HCT116 (cell line): Measurements from ENCODE around the gene DDX10. TPM values are rescaled to one million over a fixed set of nuclear protein-coding genes. Genes with fewer than 3 reads are reported as not detected.

Experiments used
- ATAC-seq: fragments of 200-7000 bp; cut with Tn5 transposase; 2 replicates; pipeline ENCODE4 v1.9.1; 2020; ENCODE audit warnings: mild to moderate bottlenecking, moderate library complexity
- BruUV-seq: library from RNA; stranded (reverse); fragments of 400-500 nt; replicated peaks from 2 replicates; lab custom pipeline; 2021; lab: Mats Ljungman, UMichigan
- CTCF ChIA-PET: fragments of 300-600 bp; sonication (Branson Sonifier 250); formaldehyde crosslinking; loops from one replicate; lab custom pipeline; 2021; ENCODE audit warnings: antibody characterized with exemption; lab: Charles Lee
- POLR2A ChIA-PET: fragments of 300-600, 350-600 bp; sonication (Branson Sonifier 250); formaldehyde crosslinking; loops from one replicate; lab custom pipeline; 2021; ENCODE audit warnings: antibody characterized with exemption; lab: Charles Lee
- RAD21 ChIA-PET, 2 experiments: fragments of 300-600 bp; sonication (Branson Sonifier 250); formaldehyde crosslinking; loops; one replicate each; lab custom pipeline; 2023; ENCODE audit warnings: low total read pairs in 2 of 2; ENCODE audit not compliant: uncharacterized antibody in 2 of 2, unreplicated experiment in 2 of 2, low non-redundant PET in 1 of 2; lab: Charles Lee
- DNase-seq: peaks from one replicate; pipeline ENCODE4 v3.0.0-alpha.2; 2010; ENCODE audit warnings: low read depth, low spot score
- H2AFZ ChIP-seq: fragments of 200-600 bp; shearing (Covaris generic), sonication (generic); 2 replicates; pipeline ENCODE4 v1.6.1; 2017; ENCODE audit warnings: low read depth, mixed run types, mixed read lengths, antibody characterized with exemption, low read length; ENCODE audit not compliant: poor library complexity, severe bottlenecking
- H3K27ac ChIP-seq: 2 replicates; pipeline ENCODE4 v1.5.1; 2012; ENCODE audit warnings: low read depth, low read length
- H3K27me3 ChIP-seq: fragments of 200-600 bp; sonication (generic); 2 replicates; pipeline ENCODE4 v1.6.1; 2016; ENCODE audit warnings: mixed run types, low read length, mixed read lengths; ENCODE audit not compliant: insufficient read depth
- H3K36me3 ChIP-seq, 2 experiments: fragments of 200-500 bp in 1 of 2; fragments of 200-600 bp in 1 of 2; sonication (Bioruptor generic) in 1 of 2; sonication (generic) in 1 of 2; 2 replicates each; pipeline versions ENCODE4 v1.5.1 to v1.6.1; 2014 to 2016; ENCODE audit warnings: low read length in 2 of 2, inconsistent platforms in 1 of 2, mixed read lengths in 1 of 2, mixed run types in 1 of 2; ENCODE audit not compliant: insufficient read depth in 2 of 2, control insufficient read depth in 1 of 2
- H3K4me1 ChIP-seq, 2 experiments: fragments of 200-600 bp in 1 of 2; sonication (generic) in 1 of 2; 2 replicates each; pipeline versions ENCODE4 v1.5.1 to v1.6.1; 2012 to 2017; ENCODE audit warnings: low read length in 2 of 2, inconsistent platforms in 1 of 2, mild to moderate bottlenecking in 1 of 2, mixed read lengths in 1 of 2, mixed run types in 1 of 2, moderate library complexity in 1 of 2; ENCODE audit not compliant: insufficient read depth in 2 of 2, control insufficient read depth in 1 of 2
- H3K4me2 ChIP-seq: fragments of 200-600 bp; sonication (generic); 2 replicates; pipeline ENCODE4 v1.6.1; 2017; ENCODE audit warnings: mixed run types, low read length, mixed read lengths
- H3K4me3 ChIP-seq, 2 experiments: fragments of 200-600 bp in 1 of 2; sonication (generic) in 1 of 2; replicated peaks in 1 of 2; 2 replicates each; pipeline ENCODE4 v1.5.1; 2011 to 2016; ENCODE audit warnings: low read length in 2 of 2, control low read depth in 1 of 2, low read depth in 1 of 2, mild to moderate bottlenecking in 1 of 2, mixed read lengths in 1 of 2, mixed run types in 1 of 2
- H3K79me2 ChIP-seq: fragments of 200-600 bp; sonication (generic); 2 replicates; pipeline ENCODE4 v1.6.1; 2017; ENCODE audit warnings: mild to moderate bottlenecking, mixed run types, low read length, moderate library complexity, mixed read lengths; ENCODE audit not compliant: insufficient read depth
- H3K9ac ChIP-seq: fragments of 200-600 bp; sonication (generic); 2 replicates; pipeline ENCODE4 v1.6.1; 2016; ENCODE audit warnings: low read length, mixed read lengths
- H3K9me2 ChIP-seq: fragments of 200-600 bp; sonication (generic), shearing (Covaris generic); 2 replicates; pipeline ENCODE4 v1.6.1; 2017; ENCODE audit warnings: mixed run types, mild to moderate bottlenecking, moderate library complexity; ENCODE audit not compliant: insufficient read depth
- H3K9me3 ChIP-seq, 2 experiments: fragments of 200-500 bp in 1 of 2; fragments of 200-600 bp in 1 of 2; sonication (Bioruptor generic) in 1 of 2; sonication (generic) in 1 of 2; 2 replicates each; pipeline ENCODE4 v1.6.1; 2014 to 2017; ENCODE audit warnings: low read length in 2 of 2, mixed read lengths in 2 of 2, inconsistent platforms in 1 of 2, low read depth in 1 of 2, mild to moderate bottlenecking in 1 of 2, mixed run types in 1 of 2, moderate library complexity in 1 of 2; ENCODE audit not compliant: control insufficient read depth in 1 of 2, insufficient read depth in 1 of 2
- H4K20me1 ChIP-seq: fragments of 200-600 bp; sonication (generic), shearing (Covaris generic); 2 replicates; pipeline ENCODE4 v1.6.1; 2017; ENCODE audit warnings: mixed run types, mild to moderate bottlenecking, moderate library complexity; ENCODE audit not compliant: insufficient read depth
- ELF1 ChIP-seq: IDR thresholded peaks from 2 replicates; pipeline ENCODE4 v1.6.1; 2012; ENCODE audit warnings: low read depth, borderline replicate concordance
- EZH2phosphoT487 ChIP-seq: fragments of 200-600 bp; IDR thresholded peaks from 2 replicates; pipeline ENCODE4 v1.6.1; 2018; ENCODE audit warnings: antibody characterized with exemption, borderline replicate concordance
- FOSL1 ChIP-seq: IDR thresholded peaks from 2 replicates; pipeline ENCODE4 v1.6.1; 2012; ENCODE audit warnings: low read depth
- JUND ChIP-seq: IDR thresholded peaks from 2 replicates; pipeline ENCODE4 v1.6.1; 2012
- POLR2A ChIP-seq: IDR thresholded peaks from 2 replicates; pipeline ENCODE4 v1.7.0; 2011; ENCODE audit warnings: borderline replicate concordance; ENCODE audit not compliant: insufficient read depth, insufficient read length; ENCODE audit errors: extremely low read depth
- POLR2AphosphoS5 ChIP-seq: IDR thresholded peaks from 2 replicates; pipeline ENCODE4 v1.6.1; 2011; ENCODE audit warnings: mild to moderate bottlenecking, low read depth, low read length, moderate library complexity
- RAD21 ChIP-seq: IDR thresholded peaks from 2 replicates; pipeline ENCODE4 v1.6.1; 2012; ENCODE audit warnings: low read depth, mild to moderate bottlenecking
- SIN3A ChIP-seq: IDR thresholded peaks from 2 replicates; pipeline ENCODE4 v1.6.1; 2012; ENCODE audit warnings: low read depth
- SP1 ChIP-seq: IDR thresholded peaks from 2 replicates; pipeline ENCODE4 v1.6.1; 2012; ENCODE audit warnings: low read depth
- TCF7L2 ChIP-seq: IDR thresholded peaks from 2 replicates; pipeline ENCODE4 v1.7.0; 2011; ENCODE audit warnings: borderline replicate concordance, inconsistent platforms; ENCODE audit not compliant: insufficient read depth, insufficient read length; ENCODE audit errors: extremely low read depth
- YY1 ChIP-seq: IDR thresholded peaks from 2 replicates; pipeline ENCODE4 v1.6.1; 2011; ENCODE audit warnings: low read length, low read depth, moderate library complexity, mild to moderate bottlenecking; ENCODE audit not compliant: insufficient replicate concordance; ENCODE audit errors: extremely low read depth
- ZFX ChIP-seq: fragments of 450-650 bp; IDR thresholded peaks from 2 replicates; pipeline ENCODE4 v1.6.1; 2017
- ZNF274 ChIP-seq: fragments of 200-500 bp; sonication (Bioruptor generic); IDR thresholded peaks from 2 replicates; pipeline ENCODE4 v1.6.1; 2014; ENCODE audit warnings: mild to moderate bottlenecking, low read depth, low read length, inconsistent platforms
- intact Hi-C: fragments of 100-400 bp; cut with micrococcal nuclease; formaldehyde crosslinking; loops from 2 replicates; pipeline ENCODE4 v1.10.0; 2022
- total RNA-seq: library from RNA; stranded (reverse); gene quantifications from one replicate; pipeline ENCODE4 v1.2.1, GENCODE V29; 2021; ENCODE audit not compliant: unreplicated experiment
- TF ChIP-seq, protein P1 (sequence below): IDR thresholded peaks from 2 replicates; pipeline ENCODE4 v1.6.1; 2012
- TF ChIP-seq, protein P2 (sequence below): IDR thresholded peaks from 2 replicates; pipeline ENCODE4 v1.6.1; 2011; ENCODE audit warnings: mild to moderate bottlenecking, low read length, moderate library complexity; ENCODE audit not compliant: insufficient replicate concordance; ENCODE audit errors: extremely low read depth
- TF ChIP-seq, protein P3 (sequence below), 3 experiments: fragments of 200-600 bp in 1 of 3; sonication (generic) in 1 of 3; IDR thresholded peaks in 2 of 3; conservative IDR thresholded peaks in 1 of 3; 2 replicates each; pipeline ENCODE4 v1.5.1; 2012 to 2017; ENCODE audit warnings: low read depth in 2 of 3, low read length in 2 of 3, antibody characterized with exemption in 1 of 3, borderline replicate concordance in 1 of 3, control low read depth in 1 of 3, mild to moderate bottlenecking in 1 of 3, mixed read lengths in 1 of 3, mixed run types in 1 of 3, moderate library complexity in 1 of 3; ENCODE audit not compliant: insufficient read depth in 1 of 3

Gene DDX10
- total RNA-seq, 1 experiment from 2014 or later, result 66.5 TPM

DNA sequence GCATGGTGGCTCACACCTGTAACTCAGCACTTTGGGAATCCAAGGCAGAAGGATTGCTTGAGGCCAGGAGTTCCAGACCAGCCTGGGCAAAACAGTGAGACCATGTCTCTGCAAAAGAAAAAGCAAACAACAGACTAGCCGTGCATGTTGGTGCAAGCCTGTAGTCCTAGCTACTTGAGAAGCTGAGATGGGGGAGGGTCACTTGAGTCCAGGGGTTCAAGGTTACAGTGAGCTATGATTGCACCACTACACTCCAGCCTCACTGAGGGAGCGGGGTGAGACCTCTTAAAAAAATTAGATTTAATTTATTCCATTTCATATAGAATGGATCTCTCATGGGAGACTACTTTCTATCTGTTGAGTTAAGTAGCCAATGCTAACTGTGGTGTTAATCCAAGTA is 50.4 kb downstream of the DDX10 start:
- intact Hi-C loops, result no loop called here
- Histone ChIP-seq H3K4me3 (no peak overlapping the region), H3K27ac (no peak overlapping the region), H4K20me1 (no peaks in the 10 kb centered on the region), H3K36me3 (peaks cover 6 to 17% of the 10 kb centered on the region in 2 experiments; a peak in 3 of 4 replicates), H3K4me1 (no peaks in the 10 kb centered on the region), H3K27me3 (no peaks in the 10 kb centered on the region), H2AFZ (no peak overlapping the region), H3K79me2 (peaks cover 45% of the 10 kb centered on the region), H3K9me2 (no peaks in the 10 kb centered on the region), H3K9me3 (no peaks in the 10 kb centered on the region), H3K4me2 (no peak overlapping the region), H3K9ac (no peak overlapping the region)
- no TSS peak for BruUV-seq
- TF ChIP-seq, protein P1, sequence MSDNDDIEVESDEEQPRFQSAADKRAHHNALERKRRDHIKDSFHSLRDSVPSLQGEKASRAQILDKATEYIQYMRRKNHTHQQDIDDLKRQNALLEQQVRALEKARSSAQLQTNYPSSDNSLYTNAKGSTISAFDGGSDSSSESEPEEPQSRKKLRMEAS, result no peak
- TF ChIP-seq, protein P2, sequence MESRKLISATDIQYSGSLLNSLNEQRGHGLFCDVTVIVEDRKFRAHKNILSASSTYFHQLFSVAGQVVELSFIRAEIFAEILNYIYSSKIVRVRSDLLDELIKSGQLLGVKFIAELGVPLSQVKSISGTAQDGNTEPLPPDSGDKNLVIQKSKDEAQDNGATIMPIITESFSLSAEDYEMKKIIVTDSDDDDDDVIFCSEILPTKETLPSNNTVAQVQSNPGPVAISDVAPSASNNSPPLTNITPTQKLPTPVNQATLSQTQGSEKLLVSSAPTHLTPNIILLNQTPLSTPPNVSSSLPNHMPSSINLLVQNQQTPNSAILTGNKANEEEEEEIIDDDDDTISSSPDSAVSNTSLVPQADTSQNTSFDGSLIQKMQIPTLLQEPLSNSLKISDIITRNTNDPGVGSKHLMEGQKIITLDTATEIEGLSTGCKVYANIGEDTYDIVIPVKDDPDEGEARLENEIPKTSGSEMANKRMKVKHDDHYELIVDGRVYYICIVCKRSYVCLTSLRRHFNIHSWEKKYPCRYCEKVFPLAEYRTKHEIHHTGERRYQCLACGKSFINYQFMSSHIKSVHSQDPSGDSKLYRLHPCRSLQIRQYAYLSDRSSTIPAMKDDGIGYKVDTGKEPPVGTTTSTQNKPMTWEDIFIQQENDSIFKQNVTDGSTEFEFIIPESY, result no peak
- no peak for TF ChIP-seq SIN3A
- no peak for TF ChIP-seq YY1
- no peak for TF ChIP-seq RAD21
- ChIA-PET CTCF (no interaction called here), POLR2A (no interaction called here), RAD21 (no interaction called here)
- no peak for ATAC-seq
- no peak for DNase-seq

DNA sequence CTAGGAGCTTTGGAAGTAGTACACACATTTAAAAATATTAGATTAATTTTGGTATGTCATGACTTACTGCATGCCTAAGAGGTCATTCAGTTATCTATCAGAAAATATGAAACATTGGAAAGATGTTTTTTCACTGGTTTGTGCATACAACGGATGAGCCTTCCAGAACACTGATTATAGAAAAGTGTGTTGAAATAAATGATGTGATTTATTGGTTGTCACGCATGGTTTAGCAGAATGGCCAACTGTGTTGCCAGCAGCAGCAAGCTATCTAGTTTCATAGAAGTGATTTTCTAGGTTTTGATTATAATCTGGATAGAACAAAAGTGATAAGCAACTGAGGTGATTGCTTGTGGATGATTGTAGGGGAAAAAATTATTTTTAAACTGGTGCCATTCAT is 53.6 kb downstream of the DDX10 start:
- POLR2A ChIA-PET, result interaction anchor here (0.7 kb wide), 1 partner anchor 940 kb away, joined by 3 read pairs; no protein-coding TSS in a partner anchor
- intact Hi-C loops, result no loop called here
- TF ChIP-seq SP1 (no peak), TCF7L2 (no peak), POLR2AphosphoS5 (no peak), ZNF274 (no peak), JUND (no peak), ELF1 (no peak), EZH2phosphoT487 (no peak), ZFX (no peak), FOSL1 (no peak), YY1 (no peak), POLR2A (no peak)
- TF ChIP-seq, protein P3, sequence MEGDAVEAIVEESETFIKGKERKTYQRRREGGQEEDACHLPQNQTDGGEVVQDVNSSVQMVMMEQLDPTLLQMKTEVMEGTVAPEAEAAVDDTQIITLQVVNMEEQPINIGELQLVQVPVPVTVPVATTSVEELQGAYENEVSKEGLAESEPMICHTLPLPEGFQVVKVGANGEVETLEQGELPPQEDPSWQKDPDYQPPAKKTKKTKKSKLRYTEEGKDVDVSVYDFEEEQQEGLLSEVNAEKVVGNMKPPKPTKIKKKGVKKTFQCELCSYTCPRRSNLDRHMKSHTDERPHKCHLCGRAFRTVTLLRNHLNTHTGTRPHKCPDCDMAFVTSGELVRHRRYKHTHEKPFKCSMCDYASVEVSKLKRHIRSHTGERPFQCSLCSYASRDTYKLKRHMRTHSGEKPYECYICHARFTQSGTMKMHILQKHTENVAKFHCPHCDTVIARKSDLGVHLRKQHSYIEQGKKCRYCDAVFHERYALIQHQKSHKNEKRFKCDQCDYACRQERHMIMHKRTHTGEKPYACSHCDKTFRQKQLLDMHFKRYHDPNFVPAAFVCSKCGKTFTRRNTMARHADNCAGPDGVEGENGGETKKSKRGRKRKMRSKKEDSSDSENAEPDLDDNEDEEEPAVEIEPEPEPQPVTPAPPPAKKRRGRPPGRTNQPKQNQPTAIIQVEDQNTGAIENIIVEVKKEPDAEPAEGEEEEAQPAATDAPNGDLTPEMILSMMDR (IDR thresholded peaks at IDR 0.05 in 2 of 3, conservative IDR thresholded peaks at IDR 0.05 in 1 of 3; ENCODE audit: borderline replicate concordance in 1 of 3, insufficient read depth in 1 of 3, low read depth in 2 of 3, low read length in 2 of 3), result no peak

More for the DNA sequence above, 53.6 kb downstream of the DDX10 start:
- Histone ChIP-seq H4K20me1 (no peaks in the 10 kb centered on the region), H3K4me1 (no peaks in the 10 kb centered on the region), H3K79me2 (peaks cover 22% of the 10 kb centered on the region; the same call in 1 of the 2 replicates), H3K9me2 (no peaks in the 10 kb centered on the region), H3K4me3 (no peak overlapping the region), H3K4me2 (no peak overlapping the region), H2AFZ (no peak overlapping the region), H3K27me3 (no peaks in the 10 kb centered on the region), H3K27ac (no peak overlapping the region), H3K36me3 (peaks cover 10% of the 10 kb centered on the region in 2 experiments; a peak in 3 of 4 replicates), H3K9me3 (no peaks in the 10 kb centered on the region), H3K9ac (no peak overlapping the region)
- RAD21 ChIA-PET, result no interaction called here
- ATAC-seq (no peak), DNase-seq (no peak)
- no TSS peak for BruUV-seq
- CTCF ChIA-PET, result no interaction called here
